Bone marrow (tissue), 2 donors: Measurements from ENCODE around the gene SAG.

Experiments used
- DNase-seq, 2 donors: peaks; one replicate each; lab custom pipeline; 2025; lab: John Stamatoyannopoulos, UW

Gene SAG

DNA sequence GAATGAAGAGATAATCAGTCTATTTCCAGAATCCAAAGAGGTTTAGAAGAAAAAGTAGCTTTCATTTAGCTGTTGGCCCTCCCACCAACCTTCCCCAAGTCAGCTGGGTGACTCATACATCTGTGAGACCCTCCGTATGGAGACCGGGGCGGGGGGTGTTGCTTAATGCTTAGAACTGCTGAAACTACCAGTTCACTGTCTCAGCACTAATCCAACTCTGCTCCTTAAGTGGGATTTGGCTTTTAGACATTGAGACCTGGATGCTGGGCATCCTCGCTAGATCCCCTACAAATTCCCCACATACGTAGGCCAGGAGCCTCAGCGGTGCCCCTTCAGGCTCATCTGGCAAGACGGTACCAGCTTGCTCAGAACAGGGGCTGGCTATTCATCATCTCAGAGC is at the start of gene SAG:
TSS of gene SAG (plus strand) at position 252 of the 400 bp plus-strand sequence. CDS start 1,374 bp downstream, outside the sequence.
- no peak for DNase-seq

DNA sequence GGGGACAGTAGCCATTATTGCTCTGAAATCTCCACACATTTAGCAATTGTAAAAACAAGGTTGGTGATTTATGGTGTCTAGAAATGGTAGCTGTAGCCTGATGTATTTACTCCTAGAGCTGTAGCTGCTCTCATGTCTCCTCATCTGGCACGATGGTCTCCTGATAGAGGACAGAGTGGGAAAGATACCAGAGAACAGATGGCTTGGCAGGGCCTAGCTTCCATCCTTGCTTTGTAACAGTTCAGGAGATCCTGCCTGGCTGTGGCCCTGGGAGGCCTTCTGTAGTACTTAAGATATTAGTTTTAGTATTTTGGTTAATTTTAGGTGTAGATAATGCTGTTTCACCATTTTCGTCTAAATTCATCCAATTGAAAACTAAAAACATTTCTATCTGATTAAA is 49.4 kb upstream of the SAG start:
- DNase-seq: no peak

DNA sequence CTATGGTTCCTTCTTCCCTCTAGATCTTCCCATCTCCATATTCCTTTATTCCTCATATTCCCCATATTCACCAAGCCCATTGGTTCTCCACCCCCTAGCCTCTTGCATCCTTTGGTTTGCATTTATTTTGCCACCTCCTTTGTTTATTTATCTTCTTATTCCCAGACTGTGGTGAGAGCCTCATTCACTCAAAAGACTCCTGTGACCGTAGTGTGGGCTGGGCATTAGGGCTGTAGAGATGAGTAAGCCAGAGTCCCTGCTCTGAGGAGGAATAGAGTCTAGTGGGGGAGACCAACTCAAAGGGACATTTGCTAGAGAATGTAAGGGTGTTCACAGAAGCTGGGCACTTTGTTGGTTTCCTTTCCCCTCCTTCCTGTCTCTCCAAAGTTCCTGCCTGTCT is 47.9 kb upstream of the SAG start:
- DNase-seq: no peak

DNA sequence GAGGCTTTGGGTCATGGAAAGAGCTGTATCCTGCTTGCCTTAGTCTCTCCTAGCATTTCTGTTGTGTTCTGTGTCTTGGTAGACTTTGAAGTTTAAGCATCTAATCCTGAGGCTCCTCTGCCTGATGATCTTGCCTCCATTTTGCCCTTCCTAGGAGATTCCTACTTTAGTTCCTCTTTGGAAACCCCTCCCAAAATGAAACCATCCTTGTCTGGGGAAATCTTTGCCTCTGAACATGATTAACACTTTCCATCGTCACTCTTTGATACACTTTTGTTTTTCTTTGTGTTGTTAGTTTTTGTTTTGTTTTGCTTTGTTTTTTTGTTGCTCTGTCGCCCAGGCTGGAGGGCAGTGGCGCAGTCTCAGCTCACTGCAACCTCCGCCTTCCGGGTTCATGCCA is 47.0 kb upstream of the SAG start:
- no peak for DNase-seq

DNA sequence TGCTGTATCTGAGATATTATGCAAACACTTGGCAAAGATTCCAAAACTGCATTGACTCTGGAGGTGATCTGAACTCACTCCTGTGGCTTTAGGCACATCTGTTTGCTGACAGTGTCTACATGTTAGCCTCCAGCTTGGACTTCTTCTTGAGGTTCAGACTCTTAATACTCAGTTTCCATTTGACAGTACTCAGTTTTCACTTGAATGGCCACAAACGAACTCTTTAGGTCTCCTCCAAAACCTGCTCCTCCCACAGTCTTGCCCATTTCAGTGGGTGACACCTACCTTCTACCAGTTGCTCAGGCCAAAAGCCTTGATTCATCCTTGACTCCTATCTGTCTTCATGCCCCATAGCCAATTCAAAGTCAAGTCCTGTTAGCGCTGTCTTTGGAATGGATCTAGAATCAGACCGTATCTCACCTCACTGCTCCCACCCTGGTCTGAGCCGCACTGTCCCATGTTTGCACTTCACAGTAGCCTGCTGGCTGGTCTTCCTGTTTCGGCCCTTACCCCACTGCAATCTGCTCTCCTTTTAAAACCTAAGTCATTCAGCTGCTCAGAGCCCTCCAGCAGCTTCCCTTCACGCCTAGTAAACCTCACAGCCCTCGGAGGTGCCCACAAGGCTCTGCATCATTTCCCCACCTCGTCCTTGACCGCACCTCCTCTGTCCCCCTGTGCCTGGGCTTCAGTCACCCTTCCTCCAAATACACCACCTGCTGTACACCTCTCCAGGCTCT is 45.6 kb upstream of the SAG start:
- DNase-seq: no peak

DNA sequence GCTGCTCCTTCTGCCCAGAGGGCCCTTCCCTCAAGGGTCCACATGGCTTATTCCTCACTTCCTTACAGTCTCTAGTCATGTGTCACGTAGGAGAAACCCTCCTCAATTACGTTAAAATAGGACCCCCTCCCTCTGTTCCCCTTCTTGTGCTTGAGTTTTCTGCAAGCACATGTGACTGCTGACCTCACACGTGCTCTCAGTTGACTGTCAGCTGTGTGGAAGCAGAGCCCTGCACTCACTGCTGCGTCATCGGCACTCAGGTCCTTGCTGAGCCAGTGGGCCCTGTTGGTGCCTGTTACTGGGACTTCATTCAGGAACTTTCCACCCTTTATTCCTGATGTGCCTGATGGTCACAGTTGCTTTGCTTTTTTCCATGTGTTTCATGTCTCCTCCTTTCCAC is 45.1 kb upstream of the SAG start:
- DNase-seq: no peak

DNA sequence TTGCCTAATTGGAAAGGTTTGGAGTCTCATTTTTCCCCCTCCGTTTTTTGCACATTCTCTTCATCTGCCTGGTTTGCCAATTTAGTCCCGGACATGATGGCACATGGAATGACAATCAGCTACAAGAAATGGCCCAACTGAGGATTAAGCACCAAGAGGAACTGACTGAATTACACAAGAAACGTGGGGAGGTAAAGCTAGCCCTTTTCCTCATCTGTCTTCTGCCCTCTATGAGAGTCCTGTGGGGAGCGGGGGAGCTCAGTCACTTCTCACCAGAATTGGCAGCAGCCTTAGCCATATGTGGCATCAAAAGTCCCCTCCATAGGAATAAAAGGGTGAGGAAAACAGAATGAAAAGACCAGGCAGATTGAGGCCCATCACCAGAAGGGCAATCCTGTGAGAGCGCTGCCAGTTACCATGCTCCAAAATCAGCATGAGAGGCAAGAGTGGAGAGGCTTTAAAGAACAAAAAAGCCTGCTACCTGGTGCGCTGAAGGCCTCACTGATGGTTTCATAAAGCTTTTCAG is 44.5 kb upstream of the SAG start:
- no peak for DNase-seq

DNA sequence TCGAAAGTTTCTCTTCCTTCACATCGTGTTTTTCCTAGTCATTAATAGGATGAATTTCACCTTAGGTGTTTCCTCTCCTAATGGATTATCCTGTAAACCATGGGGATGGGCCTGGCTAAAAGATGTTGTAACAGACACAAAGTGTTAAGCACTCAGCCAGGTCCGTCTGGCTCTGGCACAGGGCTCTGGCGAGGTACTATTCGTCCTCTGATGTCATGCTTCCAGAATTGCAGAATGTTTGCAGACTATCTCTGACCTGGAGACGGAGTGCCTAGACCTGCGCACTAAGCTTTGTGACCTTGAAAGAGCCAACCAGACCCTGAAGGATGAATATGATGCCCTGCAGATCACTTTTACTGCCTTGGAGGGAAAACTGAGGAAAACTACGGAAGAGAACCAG is 42.9 kb upstream of the SAG start:
- DNase-seq: no peak

DNA sequence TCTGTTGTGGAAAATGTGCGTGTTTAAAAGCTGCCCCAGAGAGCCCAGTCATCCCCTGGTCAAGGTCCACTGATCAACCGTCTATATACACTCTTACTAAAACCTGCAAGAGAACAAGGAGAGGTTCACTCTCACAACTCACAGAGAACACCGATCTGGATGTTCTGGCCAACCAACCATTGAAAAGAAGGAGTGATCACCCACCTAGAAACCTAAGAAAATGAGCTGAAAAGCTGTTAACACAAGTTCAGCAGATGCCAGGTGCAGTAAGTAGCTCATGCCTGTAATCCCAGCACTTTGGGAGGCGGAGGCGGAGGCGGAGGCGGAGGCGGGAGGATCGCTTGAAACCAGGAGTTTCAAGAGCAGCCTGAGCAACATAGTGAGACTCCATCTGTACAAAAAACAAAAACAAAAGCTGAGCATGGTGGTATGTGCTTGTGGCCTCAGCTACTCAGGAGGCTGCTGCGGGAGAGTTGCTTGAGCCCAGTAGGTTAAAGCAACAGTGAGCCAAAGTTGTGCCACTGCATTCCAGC is 41.7 kb upstream of the SAG start:
- no peak for DNase-seq

DNA sequence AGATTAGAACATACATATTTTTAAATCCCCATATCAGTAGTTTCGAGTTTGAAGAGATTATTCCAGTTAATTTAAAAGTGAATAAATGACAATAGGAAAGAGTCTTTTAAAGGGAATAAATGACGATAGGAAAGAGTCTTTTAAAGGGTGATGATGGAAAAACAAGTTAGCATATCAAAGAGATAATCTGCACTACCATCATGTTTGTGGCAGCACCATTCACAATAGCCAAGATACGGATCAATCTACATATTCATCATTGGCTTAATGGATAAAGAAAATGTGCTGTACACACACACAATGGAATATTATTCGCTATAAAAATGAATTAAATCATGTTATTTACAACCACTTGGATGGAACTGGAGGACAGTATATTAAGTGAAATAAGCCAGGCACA is 41.1 kb upstream of the SAG start:
- DNase-seq: no peak

DNA sequence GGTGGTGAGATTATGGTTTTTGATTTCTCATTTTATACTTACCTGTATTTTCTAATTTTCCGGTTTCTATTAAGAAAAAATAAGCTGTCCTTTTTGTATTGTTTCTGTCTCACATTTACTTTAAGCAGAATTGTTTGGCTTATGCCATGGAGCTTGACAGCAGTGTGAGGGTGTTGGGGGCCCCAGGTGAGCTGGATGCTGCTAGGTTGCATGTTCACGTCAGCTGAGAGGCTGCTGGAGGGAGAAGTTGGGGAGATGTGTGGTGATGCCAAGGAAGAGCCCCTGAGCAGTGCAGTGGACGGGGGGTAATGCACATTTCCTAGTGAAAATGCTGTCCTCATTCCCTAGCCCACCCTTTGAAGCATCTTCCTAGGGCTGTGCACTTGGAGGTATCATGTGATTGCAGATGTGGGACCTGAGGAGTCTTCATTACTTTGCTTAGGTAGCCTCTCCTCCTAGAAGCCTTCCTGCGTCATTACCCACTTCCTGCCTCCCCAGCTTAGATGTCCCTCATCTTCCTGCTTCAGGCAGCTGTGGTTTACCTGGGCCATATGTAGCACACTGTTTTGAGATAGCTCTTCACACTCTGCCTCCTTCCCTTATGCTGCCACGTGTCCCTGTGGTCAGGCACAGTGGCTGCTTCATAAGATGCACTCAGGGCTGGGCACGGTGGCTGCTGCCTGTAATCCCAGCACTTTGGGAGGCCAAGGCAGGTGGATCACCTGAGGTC is 39.9 kb upstream of the SAG start:
- no peak for DNase-seq

DNA sequence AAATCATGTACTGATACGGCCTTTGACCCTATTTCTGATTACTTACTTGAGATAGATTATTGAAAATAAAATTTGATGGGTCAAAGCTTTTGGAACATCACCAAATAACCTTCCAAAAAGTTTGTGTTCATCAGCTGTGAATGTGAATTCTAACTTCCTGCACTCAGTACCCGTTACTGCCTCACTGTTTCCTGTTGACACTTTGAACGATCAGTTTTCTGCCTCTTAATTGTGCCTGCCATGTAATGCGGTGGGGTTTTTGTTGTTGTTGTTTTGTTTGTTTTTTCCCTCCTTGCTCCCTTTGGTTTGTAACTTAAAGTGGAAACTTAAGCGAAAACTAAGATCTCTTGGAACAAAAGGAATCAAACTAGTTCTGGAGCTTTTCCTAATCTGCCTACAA is 37.2 kb upstream of the SAG start:
- peak in 1 of 2 donors; percentile 21 for DNase-seq

DNA sequence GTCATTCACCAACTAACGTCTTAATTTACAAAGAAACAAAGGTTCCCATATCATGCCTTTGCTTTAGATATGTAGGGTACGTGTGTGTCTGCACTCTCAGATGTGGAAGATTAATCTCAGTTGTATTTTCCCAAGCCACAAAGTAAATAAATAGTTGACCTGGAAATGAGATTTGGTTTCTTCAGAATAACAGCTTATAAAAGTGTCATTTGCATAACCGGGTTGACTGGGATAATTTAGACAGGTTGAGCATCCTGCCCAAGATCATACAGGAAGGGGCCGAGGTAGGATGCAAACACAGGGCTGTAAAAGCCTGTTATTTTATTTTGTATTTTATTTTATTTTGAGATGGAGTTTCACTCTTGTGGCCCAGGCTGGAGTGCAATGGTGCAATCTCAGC is 36.7 kb upstream of the SAG start:
- no peak for DNase-seq

DNA sequence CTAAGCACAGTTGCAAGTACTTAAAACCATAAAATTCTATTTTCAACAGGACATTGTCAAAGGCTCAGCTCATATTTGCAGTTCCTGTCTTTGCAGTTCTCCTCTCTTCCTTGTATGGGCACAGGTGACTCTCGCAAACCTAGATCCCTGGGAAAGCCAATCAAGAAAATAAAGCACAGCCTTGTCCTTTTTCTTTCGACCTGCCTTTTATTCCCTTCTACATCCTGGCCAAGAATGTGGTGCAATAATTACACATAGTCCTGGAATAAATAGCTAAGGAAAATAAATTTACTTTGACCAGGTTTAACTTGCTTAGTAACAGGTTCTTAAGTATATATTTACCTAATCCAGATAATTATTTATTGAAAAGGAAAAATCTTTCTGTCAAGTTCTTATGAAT is 35.9 kb upstream of the SAG start:
- no peak for DNase-seq

DNA sequence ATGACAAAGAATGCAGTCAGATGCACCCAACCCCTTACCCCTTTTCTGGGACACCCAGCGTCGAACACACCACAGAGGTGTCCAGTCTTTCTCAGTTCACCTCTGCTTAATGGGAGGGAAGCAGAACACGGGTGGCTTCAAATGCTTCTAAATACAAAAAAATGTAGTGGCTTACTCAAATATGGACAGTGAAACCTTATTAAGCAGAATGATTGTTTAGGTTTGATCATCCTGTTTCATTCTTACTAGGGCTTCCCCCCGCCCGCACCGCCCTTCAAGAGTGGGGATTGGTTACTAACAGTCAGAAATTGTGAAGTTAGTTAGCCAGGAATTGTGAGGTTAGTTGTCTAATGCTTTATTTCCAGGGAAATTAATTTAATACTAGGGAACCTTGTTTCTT is 34.5 kb upstream of the SAG start:
- no peak for DNase-seq

DNA sequence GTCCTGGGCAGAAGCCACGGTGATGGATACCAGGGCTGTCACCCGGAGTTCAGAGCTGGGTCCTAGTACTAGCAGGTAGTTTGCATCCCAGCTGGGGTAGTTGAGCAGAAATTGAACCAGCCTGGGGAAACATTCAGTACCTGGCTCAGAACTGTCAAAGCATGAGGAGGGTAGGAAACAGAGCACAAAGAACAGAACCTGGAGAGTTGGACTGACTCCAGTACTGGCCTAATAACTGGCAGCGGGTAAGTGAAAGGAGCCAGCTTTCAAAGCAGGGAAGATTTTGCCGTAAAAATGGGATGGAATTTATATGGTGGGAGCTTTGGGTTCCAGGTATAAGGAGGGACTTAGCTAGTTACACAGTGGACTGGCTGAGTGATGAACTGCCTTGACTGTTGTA is 32.4 kb upstream of the SAG start:
- DNase-seq: no peak

DNA sequence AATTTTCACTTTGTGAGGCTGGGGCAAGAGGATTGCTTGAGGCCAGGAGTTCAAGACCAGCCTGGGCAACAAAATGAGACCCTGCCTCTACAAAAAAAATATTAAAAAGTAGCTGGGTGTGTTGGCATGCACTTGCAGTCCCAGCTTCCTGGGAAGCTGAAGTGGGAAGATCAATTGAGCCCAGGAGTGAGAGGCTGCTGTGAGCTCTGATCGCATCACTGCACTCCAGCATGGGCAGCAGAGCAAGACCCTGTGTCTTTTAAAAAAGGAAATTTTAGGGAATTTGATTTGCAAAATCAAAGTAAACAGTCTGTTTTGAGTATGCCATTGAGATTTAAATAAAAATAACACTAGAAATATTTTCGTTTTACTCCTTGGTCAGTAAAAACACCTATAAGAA is 28.7 kb upstream of the SAG start:
- DNase-seq: no peak

DNA sequence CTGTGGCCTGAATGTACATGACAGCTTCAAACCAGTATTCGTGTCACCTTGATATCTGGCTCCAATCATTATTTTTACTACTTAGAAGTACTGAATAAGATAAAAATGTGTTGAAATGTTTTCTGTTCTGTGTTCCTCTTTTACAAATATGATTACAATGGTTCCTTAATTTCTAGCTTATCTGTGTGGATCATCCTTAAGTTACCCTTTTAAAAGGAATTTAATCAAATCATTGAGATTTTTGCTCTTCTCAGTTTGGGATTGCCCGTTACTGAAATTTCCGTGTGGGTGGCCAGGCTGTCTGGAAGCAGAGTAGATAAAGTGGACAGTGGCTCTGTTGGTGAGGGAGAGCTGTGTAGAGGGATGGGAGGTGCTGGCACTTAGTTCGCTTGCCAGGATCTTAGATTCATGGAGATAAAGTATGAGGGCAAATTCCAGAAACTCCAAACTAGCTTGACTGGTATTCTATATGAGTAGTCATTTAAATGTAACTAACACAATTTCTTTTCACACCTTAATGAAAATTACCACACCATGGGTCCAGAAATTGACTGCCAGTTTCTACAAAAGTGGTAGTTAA is 27.4 kb upstream of the SAG start:
- no peak for DNase-seq

DNA sequence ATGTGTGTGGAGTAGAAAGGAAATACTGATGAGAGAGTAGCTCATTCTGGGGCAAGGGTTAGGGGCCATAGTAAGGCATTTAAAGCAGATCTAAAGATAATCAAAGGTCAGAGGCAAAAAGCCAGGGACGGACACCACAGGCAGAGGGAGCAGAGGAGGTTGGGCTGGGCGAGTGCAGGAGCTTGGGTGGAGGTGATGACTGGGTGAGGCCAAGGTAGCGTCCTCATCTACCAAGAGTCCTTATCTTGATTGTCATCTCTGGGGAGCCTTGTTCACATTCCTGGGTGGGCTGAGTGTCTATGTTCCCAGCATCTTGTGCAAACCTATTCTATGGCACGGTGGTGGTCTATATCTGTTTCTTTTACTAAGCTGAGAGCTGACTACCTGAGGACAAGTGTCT is 26.1 kb upstream of the SAG start:
- no peak for DNase-seq

DNA sequence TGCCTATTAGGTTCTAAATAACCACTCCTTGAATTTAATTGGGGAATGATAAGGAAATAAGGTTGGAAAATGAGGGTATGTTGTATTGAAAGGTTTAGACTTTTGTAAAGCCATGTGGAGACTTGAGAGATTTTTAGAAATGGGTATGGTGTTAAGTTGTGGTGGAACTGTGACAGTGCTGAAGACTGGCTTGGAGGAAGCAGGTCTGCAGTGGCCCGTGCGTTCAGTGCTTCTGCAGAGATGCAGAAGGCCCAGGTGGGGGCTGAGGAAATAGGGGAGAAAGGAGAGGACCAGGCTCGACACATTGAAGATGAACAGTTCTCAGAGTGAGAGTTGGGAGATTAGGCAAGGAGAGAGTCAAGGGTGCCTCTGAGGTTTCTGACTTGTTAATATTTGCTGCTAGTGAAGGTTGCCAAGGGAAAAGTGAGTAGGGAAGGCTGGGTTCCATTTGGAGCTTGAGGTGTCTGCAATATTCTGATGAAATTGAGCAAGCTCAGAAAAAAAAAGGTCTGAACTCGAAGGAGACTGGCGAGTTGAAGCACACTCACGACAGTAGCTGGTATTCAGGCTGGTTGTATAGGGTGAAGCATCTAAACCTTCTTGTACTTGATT is 25.5 kb upstream of the SAG start:
- DNase-seq: no peak

DNA sequence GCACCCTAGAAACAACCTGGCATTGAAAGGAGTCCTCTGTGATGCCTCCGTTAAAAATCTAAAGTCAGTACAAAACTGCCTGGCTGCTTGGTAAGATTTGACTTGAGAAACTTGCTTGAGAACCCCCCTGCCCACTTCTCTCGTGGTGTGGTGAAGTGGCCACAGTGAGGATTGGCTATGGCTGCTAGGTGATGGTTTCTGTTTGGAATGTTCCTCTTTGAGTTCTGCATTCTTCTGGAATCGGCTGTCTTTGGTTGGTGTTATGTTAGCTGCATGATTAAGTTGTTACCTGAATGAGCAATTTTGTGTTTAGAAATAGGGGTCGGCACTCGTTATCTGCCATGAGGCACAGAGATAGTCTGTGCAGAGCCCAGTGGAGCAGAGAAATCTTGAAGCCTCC is 21.7 kb upstream of the SAG start:
- no peak for DNase-seq

DNA sequence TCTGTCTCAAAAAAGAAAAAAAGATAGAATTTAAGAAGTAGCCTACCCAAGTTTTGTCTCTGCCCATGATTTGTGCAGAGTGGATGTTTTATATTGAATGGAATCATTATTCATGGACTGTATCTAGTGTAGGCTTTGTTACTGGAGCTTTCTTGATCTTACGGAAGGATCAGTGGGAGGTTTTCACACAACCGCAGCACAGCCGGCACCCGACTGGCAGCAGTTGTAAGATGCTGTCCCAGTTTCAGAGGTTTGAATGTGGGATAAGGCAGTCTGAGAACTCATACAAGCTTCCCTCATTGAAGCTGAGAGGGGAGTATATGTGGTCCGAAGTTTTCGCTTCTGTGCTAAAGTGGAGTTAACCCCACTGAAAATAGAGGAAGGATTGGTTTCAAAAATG is 19.7 kb upstream of the SAG start:
- no peak for DNase-seq

DNA sequence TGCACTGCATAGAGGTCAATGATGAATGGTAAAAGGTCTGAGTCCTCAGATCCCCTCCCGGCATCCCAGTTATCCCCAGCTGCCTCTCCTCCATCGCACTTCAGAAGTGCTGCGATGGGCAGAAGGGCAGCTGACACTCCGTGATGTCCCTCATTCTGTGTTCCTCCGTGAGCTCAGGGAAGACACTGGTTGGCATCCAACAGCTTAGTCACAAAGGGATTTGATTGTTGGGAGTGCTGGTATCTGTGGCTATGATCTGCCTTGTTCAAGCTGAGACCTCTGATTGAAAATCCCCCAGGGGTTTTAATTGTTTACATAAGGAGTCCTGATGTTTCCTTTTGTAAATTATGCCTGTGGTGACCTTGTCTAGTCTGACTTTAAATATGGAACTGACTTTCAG is 19.0 kb upstream of the SAG start:
- no peak for DNase-seq
